HepG2 (cell line): ENCODE results near the gene ZNF281. TPM values are rescaled to one million over a fixed set of nuclear protein-coding genes. Genes with fewer than 3 reads are reported as not detected.
A peak's percentile ranks its signal among the peaks of the same experiment; 100 is the strongest.

Experiments
- BCLAF1 ChIP-seq: fragments of 450-650 bp; IDR thresholded peaks from 2 replicates; pipeline ENCODE4 v1.6.1; 2017; ENCODE audit warnings: mild to moderate bottlenecking
- CAMTA2 ChIP-seq: sonication (generic); formaldehyde crosslinking; IDR thresholded peaks from 2 replicates; pipeline ENCODE4 v1.4.0; 2020; ENCODE audit warnings: mild to moderate bottlenecking, missing genetic modification reagents, borderline replicate concordance
- DBP ChIP-seq: sonication (generic); formaldehyde crosslinking; IDR thresholded peaks from 2 replicates; pipeline ENCODE4 v1.4.0; 2020; ENCODE audit warnings: missing genetic modification reagents; ENCODE audit errors: not compliant biosample characterization
- EHMT2 ChIP-seq: fragments of 200-600 bp; sonication (generic); IDR thresholded peaks from 2 replicates; pipeline ENCODE4 v1.7.0; 2017; ENCODE audit warnings: antibody characterized with exemption, low read depth, low read length, borderline replicate concordance
- HBP1 ChIP-seq: IDR thresholded peaks from 2 replicates; pipeline ENCODE4 v1.6.1; 2016; ENCODE audit warnings: low read depth, control low read depth
- HOMEZ ChIP-seq: IDR thresholded peaks from 2 replicates; pipeline ENCODE4 v1.6.1; 2016; ENCODE audit warnings: low read depth
- NR2F6 ChIP-seq, 2 experiments: IDR thresholded peaks; 2 replicates each; pipeline ENCODE4 v1.6.1; 2016; ENCODE audit warnings: antibody characterized with exemption in 1 of 2, mild to moderate bottlenecking in 1 of 2
- RBAK ChIP-seq: sonication (generic); formaldehyde crosslinking; IDR thresholded peaks from 2 replicates; pipeline ENCODE4 v1.5.1; 2020; ENCODE audit warnings: mild to moderate bottlenecking, missing genetic modification reagents
- RCOR2 ChIP-seq: IDR thresholded peaks from 2 replicates; pipeline ENCODE4 v1.6.1; 2016; ENCODE audit warnings: missing biosample characterization, missing genetic modification reagents
- SAP130 ChIP-seq: IDR thresholded peaks from 2 replicates; pipeline ENCODE4 v1.6.1; 2016; ENCODE audit warnings: low read depth
- SOX5 ChIP-seq: IDR thresholded peaks from 2 replicates; pipeline ENCODE4 v1.6.1; 2016; ENCODE audit warnings: borderline replicate concordance
- SRF ChIP-seq: IDR thresholded peaks from 2 replicates; pipeline ENCODE4 v1.6.1; 2011; ENCODE audit warnings: mild to moderate bottlenecking, low read depth, low read length, moderate library complexity
- TEF ChIP-seq: sonication (generic); formaldehyde crosslinking; IDR thresholded peaks from 2 replicates; pipeline ENCODE4 v1.5.0; 2020; ENCODE audit warnings: missing genetic modification reagents
- ZNF124 ChIP-seq: sonication (generic); formaldehyde crosslinking; IDR thresholded peaks from 2 replicates; pipeline ENCODE4 v1.4.0; 2020; ENCODE audit warnings: missing genetic modification reagents
- ZNF282 ChIP-seq: fragments of 450-650 bp; IDR thresholded peaks from 2 replicates; pipeline ENCODE4 v1.6.1; 2018; ENCODE audit not compliant: partially characterized antibody
- ZNF770 ChIP-seq: sonication (generic); formaldehyde crosslinking; IDR thresholded peaks from 2 replicates; pipeline ENCODE4 v1.5.0; 2020; ENCODE audit warnings: mild to moderate bottlenecking, missing genetic modification reagents
- polyA plus RNA-seq, 8 experiments: library from polyadenylated mRNA; depleted of rRNA in 3 of 8; stranded (reverse) in 7 of 8; unstranded in 1 of 8; fragments of >200 nt; fragmentation: Illumina TruSeq in 4 of 8; extraction: Trizol in 4 of 8; gene quantifications; 2 replicates each; pipeline versions ENCODE4 v1.2.1 to v1.2.3, GENCODE V29; 2011 to 2016; ENCODE audit warnings: low read depth in 4 of 8, missing spikeins in 1 of 8, mixed read lengths in 1 of 8; ENCODE audit not compliant: insufficient read depth in 1 of 8
- total RNA-seq, 5 experiments: library from RNA; depleted of rRNA; stranded (reverse); fragments of >200 nt; fragmentation: Illumina TruSeq; extraction: Trizol; gene quantifications; 2 replicates each; pipeline ENCODE4 v1.2.3, GENCODE V29; 2016; ENCODE audit warnings: low read depth in 1 of 5

Gene ZNF281
- total and polyA plus RNA-seq, 2 of the 13 experiments (the other 11 are each of a cell fraction or from before 2014, with no cell fraction given): 7.7 to 20.6 TPM

- TF ChIP-seq SOX5: peak; percentile 37; the same call in 1 of the 2 replicates
- TF ChIP-seq HBP1: no peak
- no peak for TF ChIP-seq SRF
- no peak for TF ChIP-seq DBP (CRISPR knock-in tag)
- TF ChIP-seq SAP130 (CRISPR knock-in tag): peak; percentile 53
- no peak for TF ChIP-seq TEF (CRISPR knock-in tag)
- TF ChIP-seq BCLAF1: no peak
- TF ChIP-seq CAMTA2 (CRISPR knock-in tag): no peak
- no peak for TF ChIP-seq ZNF770 (CRISPR knock-in tag)
- TF ChIP-seq EHMT2: no peak
- TF ChIP-seq ZNF124 (CRISPR knock-in tag): 0 out of 2 replicates have a peak, but pooled peaks have one; percentile 67
- TF ChIP-seq RBAK: no peak
- TF ChIP-seq HOMEZ (CRISPR knock-in tag): peak; percentile 22; the same call in 1 of the 2 replicates
- no peak for TF ChIP-seq NR2F6 (IDR thresholded peaks at IDR 0.05)
- no peak for TF ChIP-seq NR2F6 (CRISPR knock-in tag; IDR thresholded peaks at IDR 0.05)
- no peak for TF ChIP-seq ZNF282
- TF ChIP-seq RCOR2 (CRISPR knock-in tag): no peak
Observed at GRCh38 chr1:200409761-200410565, at the start of gene ZNF281 (continued).
